GM18502 (cell line): ENCODE data around the gene FBXW12.
"Not testable (repeated sequence)": the region's sequence is repeated elsewhere in the genome, so short reads cannot be mapped to it uniquely, and the experiment has no call there.

Experiments used
- ATAC-seq: cut with Tn5 transposase; IDR thresholded peaks from one replicate; pipeline ENCODE4 v1.9.1; 2021; ENCODE audit warnings: mild to moderate bottlenecking; ENCODE audit not compliant: unreplicated experiment, poor library complexity

FBXW12 gene, protein sequence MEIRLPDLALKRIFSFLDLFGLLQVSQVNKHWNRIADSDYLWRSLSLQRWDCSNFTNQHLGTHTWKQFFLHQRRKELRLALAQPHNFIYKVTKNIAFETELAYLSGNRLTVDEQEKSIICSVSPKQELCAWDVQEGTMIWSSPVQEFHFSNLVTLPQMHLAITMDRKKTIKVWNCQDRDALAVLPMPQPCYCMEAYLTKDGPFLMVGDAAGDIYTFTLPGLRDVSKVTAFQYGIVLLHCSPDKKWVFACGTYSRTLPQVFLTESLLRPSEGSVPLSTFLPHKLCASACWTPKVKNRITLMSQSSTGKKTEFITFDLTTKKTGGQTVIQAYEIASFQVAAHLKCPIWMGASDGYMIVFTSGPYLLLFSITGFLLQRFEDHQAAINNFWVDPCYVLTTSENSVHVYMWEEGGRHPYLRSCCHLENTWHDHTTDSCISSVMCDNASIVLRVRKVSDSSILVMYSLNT

DNA sequence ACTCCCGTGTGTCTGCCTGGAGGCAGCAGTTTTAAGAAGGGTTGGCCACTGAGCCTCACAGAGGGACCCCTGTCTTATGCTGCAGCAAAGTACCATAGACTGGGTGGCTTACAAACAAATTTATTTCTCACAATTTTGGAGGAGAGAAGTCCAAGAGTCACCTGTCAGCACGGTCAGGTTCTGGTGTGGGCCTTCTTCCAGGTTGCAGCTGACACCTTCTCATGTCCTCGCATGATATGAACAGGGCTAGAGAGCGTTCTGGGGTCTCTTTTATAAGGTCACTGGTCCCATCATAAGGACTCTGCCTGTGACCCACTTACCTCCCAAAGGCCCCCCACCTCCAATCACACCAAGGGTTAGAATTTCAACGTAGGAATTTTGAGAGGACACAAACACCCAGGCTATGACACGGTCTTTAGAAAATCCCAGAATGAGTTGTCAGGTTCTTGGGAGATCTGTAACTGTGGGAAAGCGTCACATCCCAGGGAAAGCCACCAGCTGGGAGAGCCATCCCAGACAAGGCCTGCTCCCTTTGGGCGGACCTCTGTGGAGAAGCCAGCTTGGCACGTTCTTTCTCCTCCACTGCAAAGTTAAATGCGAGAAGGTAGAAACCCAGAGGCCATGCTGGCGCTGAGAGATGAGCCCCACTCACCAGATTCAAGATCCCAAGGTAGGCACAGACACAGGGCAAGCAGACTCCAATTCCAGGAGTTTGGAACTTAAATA, at the start of gene FBXW12:
FBXW12 (plus strand) TSS at position 569 of the 726 bp plus-strand sequence. CDS start 549 bp downstream, outside the sequence.
- ATAC-seq: no peak

DNA sequence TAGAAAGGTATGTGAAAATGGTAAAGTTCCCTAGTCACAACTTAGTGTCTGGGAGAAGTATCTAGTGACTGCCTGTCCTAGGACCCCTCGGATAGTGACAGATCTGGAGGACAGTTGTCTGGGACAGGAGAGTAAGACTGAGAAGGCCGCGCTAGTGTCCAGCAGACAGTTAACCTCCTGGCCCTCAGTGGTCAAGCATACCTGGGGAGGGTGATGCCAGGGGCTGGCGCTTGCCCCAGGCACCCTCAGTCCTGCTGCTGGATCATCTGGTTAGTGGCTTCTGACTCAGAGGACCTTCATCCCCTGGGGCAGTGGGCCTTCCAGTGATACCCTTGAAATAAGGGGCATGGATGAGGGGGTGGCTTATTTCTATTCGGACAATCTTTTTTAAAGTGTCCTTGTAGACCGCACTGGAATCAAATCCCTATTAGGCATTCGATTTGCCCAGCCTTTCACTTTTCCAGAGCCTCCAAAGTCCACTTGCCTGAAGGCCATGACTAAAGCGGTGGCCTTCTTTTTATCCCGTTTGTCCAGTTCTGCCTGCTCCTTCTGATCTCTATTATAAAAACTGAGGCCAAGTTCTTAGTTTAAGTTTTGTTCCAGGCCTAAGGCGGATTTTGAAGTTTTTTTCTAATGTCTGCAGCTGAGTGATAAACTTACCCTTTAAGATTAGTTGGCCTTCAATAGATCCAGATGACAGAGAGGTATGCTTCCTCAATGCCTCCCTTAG, 40.1 kb upstream of the FBXW12 start:
- ATAC-seq: not testable (repeated sequence)

DNA sequence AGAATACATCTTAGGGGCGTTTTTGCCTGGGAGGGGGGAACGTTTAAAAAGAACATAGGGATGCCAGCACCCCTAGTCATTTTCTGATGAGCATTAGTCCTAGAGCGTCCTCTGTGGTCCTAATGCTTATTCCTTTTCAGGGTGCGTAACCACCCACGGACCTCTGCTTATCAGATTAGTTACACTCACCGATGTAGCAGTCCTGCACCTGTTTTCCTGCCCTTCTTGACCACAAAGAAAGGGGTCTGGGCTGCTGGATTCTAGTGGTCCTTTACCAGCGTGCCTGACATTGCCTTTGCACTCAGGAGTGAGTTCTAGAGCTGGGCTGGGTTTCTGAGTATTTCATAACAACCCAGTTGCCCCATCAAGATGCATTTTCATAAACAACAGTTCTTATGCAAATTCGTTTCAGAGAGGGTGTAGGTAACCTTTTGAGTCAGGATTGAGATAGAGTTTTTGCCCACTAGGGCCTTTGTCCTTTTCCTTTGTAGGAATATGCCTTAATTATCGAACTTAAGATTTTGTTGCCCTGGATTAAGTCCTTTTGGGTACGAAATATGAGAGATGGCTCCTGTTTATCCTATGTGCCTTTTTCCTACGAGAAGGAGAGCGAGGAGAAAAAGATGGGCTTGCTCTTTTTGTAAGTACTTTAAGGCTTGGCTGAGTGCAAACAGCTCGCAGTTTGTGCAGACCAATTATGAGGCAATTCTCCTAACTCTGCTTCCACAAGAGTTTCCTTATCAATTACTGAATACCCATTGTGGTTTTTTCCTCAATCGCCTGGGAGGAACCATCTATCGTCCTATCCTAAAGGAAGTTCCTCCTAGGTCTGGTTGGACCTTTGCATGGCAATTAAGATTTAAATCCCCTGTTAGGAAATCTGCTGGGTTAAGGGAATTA, 38.4 kb upstream of the FBXW12 start, which contains the start of gene SPINK8:
SPINK8 (minus strand) TSS at position 316 of the 900 bp plus-strand sequence. CDS start 5,320 bp downstream, outside the sequence.
- not testable (repeated sequence) for ATAC-seq

DNA sequence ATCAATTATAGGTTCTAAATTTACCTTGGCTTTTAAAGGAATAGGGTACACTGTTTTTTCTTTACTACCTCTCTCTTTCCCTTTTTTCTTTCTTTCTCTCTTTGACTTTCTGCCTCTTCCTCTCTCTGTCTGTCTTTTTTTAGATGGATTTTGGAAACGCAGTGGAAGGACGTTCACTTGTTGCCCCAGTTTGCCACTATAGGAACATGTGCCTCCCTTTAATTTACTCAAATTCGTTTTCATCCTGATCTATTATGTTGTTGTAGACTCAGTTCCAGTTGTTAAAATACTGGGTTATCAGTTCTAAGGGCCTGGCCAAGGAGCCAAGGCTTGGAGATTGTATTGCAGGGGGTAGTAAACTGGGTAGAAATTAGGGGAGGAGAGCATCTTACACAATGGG, 37.4 kb upstream of the FBXW12 start:
- ATAC-seq: no peak

DNA sequence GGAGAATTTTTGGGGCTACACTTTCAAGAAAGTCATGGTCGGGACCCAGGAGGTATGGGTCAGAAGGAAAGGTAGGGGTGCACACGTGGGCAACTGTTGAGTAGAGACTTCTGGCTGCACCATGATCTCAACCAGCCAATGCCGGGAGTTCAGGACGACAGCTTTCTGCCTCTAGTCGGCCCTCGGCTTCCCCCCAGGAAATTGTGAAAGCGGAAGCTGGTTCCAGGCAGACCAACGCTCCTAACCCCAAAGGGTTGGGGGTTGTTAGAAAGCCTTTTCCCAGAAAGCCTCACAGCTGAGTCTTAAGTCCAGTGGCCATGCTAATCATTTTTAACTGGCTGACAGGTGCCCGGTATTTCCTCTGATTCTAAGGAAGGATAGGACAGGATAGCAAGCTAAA, 36.7 kb upstream of the FBXW12 start:
- ATAC-seq: not testable (repeated sequence)

GRCh38 chr3:48337536-48337935, 34.5 kb upstream of the FBXW12 start:
- not testable (repeated sequence) for ATAC-seq

GRCh38 chr3:48338635-48339034, 33.4 kb upstream of the FBXW12 start:
- ATAC-seq: no peak

DNA sequence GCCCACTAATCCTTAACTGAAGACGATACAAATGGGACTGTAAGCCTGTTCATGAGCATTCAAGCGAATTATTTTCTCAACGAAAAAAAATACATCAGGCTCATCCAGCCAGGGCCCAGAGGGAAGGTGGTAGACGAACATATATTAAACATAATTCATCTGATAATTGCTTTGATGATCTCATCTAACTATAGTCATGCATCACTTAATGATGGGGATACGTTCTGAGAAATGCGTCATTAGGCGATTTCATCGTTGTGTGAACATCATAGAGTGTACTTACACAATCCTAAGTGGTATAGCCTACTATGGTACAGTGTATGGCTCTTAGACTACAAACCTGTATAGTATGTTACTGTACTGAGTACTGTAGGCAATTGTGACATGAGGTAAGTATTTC, 28.6 kb upstream of the FBXW12 start:
- no peak for ATAC-seq

- ATAC-seq: no peak
These were observed 27.0 kb upstream of the FBXW12 start for GRCh38 chr3:48344867-48345507.

DNA sequence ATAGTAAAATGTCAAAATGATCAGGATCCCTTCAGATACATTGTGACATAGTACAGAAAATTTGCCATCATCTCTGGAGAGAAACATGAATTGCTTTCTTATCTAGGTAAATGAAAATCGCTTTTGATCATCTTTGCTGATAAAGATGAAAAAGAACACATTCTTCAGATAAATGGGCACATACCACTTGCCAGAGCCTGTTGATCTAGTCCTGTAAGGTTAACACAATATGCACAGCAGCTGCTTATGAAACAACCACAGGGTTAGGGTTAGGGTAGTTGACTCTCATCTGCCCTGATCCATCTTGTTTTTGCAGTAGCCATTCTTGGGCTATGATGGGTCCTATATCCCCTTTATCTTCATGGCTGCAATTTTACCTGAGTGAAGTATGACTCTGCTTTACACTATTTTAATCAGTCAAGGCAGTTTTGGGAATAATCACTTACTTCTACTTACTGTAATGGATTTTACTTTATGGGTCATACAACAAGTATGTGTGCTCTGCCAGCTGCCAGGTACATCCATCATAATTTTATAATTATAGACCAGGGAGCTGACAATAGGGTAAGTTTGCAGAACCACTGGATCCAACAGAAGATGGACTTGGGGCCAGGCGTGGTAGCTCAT, 26.0 kb upstream of the FBXW12 start:
- no peak for ATAC-seq

- no peak for ATAC-seq
These were observed 24.5 kb upstream of the FBXW12 start for GRCh38 chr3:48347500-48347899.

GRCh38 chr3:48352546-48352945, 19.5 kb upstream of the FBXW12 start:
- ATAC-seq: no peak

GRCh38 chr3:48353987-48354386, 18.0 kb upstream of the FBXW12 start:
- ATAC-seq: no peak

DNA sequence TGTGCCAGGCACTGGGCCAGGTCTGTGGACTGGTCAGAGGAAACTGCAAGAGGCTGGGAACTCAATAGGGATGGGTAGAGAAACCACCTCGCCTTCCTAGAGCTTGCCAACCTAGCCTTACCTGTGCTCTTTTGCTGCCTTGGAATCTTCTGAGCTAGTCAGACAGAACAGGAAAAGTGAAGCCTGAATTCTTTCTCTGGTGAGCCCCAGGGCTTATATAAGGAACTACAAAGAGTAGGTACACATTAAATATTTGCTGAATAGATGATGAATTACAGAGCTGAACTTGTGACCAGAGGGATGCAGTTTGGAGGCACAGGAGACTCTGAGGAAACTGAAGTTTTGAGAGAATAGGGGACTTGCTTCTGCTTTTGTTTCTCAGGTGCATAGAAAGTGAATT, 15.6 kb upstream of the FBXW12 start:
- no peak for ATAC-seq

DNA sequence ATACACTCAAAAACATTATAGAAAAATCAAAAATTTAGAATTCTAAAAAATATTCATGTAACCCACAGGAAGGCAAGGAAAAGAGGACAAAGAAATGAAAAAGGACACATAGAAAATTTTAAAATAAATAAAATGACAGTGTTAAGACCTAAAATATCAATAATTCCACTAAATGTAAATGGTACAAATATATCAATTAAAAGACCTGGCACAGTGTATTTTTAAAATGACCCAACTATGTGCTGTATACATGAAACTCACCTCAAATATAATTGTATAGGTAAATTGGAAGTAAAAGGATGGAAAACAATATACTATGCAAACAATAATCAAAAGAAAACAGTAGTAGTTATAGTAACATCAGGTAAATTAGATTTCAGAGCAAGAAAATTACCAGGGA, 10.1 kb upstream of the FBXW12 start:
- ATAC-seq: no peak

DNA sequence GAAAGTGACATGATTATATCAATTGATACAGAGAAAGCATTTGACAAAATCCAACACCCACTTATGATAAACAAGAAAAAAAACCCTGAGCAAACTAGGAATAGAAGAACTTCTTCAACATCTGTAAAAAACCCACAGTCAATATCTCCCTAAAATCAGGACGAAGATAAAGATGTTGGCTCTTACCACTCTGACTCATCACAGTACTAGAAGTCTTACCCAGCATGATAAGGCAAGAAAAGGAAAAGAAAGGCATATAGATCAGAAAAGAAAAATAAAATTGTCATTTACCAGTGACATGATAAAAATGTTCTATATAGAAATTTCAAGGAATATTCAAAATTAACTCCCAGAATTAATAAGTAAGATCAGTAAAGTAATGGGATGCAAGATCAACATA, 7.2 kb upstream of the FBXW12 start:
- no peak for ATAC-seq

- ATAC-seq: no peak
These were observed 4.8 kb upstream of the FBXW12 start for GRCh38 chr3:48367201-48367600.

DNA sequence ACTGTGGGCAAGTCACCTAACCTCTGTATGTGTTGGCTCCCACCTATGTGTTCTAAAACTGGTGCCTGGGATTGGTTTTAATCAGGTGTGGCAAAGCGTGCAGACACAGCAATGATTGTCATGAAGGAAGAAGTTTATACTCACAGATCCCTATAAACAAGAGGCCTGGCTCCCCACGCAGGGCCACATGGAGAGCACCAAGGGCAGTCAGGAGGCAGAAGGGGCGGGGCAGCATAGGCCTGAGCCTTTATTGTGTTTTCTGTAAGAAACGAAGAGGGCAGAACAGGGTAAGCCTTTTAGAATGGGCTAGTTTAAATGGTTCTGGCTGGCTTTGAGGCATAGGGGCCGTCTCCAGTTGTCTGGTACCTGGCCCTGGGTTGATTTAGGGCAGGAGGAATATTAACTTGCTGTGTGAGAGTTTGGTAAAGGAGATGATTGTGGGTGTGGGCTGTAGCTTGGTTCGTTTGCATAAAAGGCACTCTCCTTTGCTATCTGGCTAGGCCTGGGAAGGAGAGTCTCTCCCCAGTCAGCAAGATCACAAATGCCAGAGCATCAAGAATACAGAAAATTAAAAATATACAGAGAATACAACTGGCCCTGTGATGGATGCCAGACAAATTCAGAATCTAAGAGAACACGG, 2.2 kb upstream of the FBXW12 start:
- ATAC-seq: no peak
